Measurements from ENCODE around the gene PGAM2.

DNA sequence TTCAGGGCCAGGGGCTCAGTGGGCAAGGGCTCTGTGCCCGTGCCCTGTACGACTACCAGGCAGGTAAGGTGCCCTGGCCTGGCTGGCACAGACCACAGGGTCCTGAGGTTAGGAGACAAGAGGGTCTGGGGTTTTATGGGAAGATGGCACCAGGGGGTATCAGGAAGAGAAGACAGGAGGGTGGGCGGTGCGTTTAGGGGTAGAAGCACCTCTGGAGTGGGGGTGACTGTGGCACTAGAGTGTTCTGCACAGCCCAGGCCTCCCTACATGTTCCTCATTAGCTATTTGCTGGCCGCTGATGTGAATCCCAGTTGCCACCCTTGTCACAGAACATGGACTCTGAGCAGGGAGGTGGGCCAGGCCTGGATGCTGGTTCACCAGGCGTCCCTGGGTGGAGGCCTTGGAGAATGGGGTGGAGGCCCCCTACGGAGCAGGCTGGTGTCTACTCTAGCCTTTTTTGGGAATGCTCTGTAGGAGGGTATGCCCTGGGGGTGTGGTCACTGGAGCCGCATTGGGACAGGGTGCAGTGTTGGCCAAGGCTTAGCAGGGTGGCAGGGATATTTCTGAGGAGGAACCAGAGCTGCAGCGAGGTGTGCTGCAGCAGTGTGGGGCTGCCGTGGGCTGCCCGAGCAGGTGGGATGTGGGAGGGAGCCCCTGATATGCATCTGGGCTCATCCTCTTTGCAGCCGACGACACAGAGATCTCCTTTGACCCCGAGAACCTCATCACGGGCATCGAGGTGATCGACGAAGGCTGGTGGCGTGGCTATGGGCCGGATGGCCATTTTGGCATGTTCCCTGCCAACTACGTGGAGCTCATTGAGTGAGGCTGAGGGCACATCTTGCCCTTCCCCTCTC, 5.0 kb downstream of the PGAM2 start:
- no peak for TF ChIP-seq POLR2A (IDR thresholded peaks at IDR 0.05)
- TF ChIP-seq, protein P1, sequence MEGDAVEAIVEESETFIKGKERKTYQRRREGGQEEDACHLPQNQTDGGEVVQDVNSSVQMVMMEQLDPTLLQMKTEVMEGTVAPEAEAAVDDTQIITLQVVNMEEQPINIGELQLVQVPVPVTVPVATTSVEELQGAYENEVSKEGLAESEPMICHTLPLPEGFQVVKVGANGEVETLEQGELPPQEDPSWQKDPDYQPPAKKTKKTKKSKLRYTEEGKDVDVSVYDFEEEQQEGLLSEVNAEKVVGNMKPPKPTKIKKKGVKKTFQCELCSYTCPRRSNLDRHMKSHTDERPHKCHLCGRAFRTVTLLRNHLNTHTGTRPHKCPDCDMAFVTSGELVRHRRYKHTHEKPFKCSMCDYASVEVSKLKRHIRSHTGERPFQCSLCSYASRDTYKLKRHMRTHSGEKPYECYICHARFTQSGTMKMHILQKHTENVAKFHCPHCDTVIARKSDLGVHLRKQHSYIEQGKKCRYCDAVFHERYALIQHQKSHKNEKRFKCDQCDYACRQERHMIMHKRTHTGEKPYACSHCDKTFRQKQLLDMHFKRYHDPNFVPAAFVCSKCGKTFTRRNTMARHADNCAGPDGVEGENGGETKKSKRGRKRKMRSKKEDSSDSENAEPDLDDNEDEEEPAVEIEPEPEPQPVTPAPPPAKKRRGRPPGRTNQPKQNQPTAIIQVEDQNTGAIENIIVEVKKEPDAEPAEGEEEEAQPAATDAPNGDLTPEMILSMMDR (IDR thresholded peaks at IDR 0.05): no peak
